Left ventricle myocardium inferior (tissue), 1 donor: ENCODE results near the gene FAF1. TPM values are rescaled to one million over a fixed set of nuclear protein-coding genes. Genes with fewer than 3 reads are reported as not detected.
"Not testable (repeated sequence)": the region's sequence is repeated elsewhere in the genome, so short reads cannot be mapped to it uniquely, and the experiment has no call there.

Source experiments
- DNase-seq: peaks from one replicate; pipeline ENCODE4 v3.0.0-alpha.2; 2020
- H3K27ac ChIP-seq: fragments of 200-600 bp; replicated peaks from 2 replicates; pipeline ENCODE4 v1.8.0; 2021
- H3K27me3 ChIP-seq: fragments of 200-600 bp; 2 replicates; pipeline ENCODE4 v1.8.0; 2021; ENCODE audit warnings: low read depth
- H3K36me3 ChIP-seq: fragments of 200-600 bp; 2 replicates; pipeline ENCODE4 v1.8.0; 2021
- H3K4me1 ChIP-seq: fragments of 200-600 bp; 2 replicates; pipeline ENCODE4 v1.8.0; 2021
- H3K4me3 ChIP-seq: fragments of 200-600 bp; 2 replicates; pipeline ENCODE4 v1.8.0; 2021; ENCODE audit warnings: mild to moderate bottlenecking, moderate library complexity
- H3K9me3 ChIP-seq: fragments of 200-600 bp; replicated peaks from 2 replicates; pipeline ENCODE4 v1.8.0; 2021
- intact Hi-C: fragments of 100-400 bp; cut with micrococcal nuclease; formaldehyde crosslinking; loops from one replicate; pipeline ENCODE4 v1.11.0; 2022
- total RNA-seq: library from RNA; stranded (reverse); fragmentation: NEBNext Ultra II Directional; extraction: Animal tissue kit (Norgen Biotek cat#: 25700); gene quantifications from one replicate; pipeline ENCODE4 v1.2.1, GENCODE V29; 2021
- TF ChIP-seq, protein P1 (sequence below): fragments of 200-600 bp; IDR thresholded peaks from 2 replicates; pipeline ENCODE4 v1.8.0; 2021; ENCODE audit warnings: antibody characterized with exemption, mild to moderate bottlenecking, borderline replicate concordance
- donor health status: DM: no; HTN: yes; CAD: no; lungs with severe emphysema.

FAF1 gene
- total RNA-seq, 1 donor from 2014 or later: 80.0 TPM

DNA sequence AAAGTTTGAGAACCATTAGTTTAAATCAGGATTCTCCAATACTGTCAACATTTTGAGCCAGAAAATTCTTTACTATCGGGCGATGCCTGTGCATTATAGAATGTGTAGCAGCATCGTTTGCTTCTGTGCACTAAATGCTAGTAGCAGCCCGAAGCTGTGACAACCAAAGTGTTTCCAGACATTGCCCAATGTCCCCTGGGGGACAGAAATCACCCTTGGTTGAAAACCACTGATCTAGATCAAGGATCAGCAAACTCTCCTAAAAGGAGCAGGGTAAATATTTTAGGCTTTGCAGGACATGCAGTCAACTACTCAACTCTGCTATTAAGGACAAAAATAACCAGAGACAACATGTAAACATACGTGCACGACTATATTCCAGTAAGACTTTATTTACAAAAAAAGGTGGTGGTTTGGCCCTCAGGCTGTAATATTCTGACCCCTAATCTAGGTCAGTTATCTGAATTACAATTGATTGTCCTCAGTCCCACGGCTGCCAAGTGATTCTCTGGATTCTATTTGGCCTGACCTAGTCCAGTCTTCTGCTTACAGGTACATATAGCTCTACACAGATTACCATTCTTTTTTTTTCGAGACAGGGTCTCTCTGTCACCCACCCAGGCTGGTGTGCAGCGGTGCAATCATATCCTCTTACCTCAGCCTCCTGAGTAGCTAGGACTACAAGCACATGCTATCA is 10.6 kb downstream of the FAF1 start:
- no peaks in the 10 kb centered on the region for H3K27me3 ChIP-seq
- intact Hi-C loops: no loop called here
- DNase-seq: no peak
- no peak overlapping the region for H3K27ac ChIP-seq
- no peak overlapping the region for H3K4me3 ChIP-seq
- H3K9me3 ChIP-seq: no peaks in the 10 kb centered on the region
- peaks cover 43% of the 10 kb centered on the region for H3K4me1 ChIP-seq
- no peaks in the 10 kb centered on the region for H3K36me3 ChIP-seq
- TF ChIP-seq, protein P1, sequence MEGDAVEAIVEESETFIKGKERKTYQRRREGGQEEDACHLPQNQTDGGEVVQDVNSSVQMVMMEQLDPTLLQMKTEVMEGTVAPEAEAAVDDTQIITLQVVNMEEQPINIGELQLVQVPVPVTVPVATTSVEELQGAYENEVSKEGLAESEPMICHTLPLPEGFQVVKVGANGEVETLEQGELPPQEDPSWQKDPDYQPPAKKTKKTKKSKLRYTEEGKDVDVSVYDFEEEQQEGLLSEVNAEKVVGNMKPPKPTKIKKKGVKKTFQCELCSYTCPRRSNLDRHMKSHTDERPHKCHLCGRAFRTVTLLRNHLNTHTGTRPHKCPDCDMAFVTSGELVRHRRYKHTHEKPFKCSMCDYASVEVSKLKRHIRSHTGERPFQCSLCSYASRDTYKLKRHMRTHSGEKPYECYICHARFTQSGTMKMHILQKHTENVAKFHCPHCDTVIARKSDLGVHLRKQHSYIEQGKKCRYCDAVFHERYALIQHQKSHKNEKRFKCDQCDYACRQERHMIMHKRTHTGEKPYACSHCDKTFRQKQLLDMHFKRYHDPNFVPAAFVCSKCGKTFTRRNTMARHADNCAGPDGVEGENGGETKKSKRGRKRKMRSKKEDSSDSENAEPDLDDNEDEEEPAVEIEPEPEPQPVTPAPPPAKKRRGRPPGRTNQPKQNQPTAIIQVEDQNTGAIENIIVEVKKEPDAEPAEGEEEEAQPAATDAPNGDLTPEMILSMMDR: no peak

DNA sequence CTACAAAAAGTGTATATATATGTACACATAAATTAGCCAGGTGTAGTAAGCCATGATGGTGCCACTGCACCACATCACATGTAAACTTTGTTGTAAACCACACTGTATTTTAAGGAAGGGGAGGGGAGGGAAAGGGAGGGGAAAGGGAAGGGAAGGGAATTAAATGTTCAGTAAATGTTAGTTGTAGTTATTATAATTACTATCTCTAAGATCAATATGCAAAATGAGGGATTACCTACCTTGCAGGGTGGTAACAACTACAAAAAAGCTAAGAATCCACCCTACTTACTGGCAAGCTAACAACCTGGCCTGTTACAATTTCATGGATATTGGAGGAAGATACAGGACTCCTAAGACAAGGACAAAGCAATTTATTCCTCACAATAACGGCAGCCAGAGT is 17.7 kb downstream of the FAF1 start:
- H3K4me3 ChIP-seq: no peak overlapping the region
- H3K9me3 ChIP-seq: no peaks in the 10 kb centered on the region
- no peak for DNase-seq
- intact Hi-C loops: no loop called here
- peaks cover 24% of the 10 kb centered on the region for H3K4me1 ChIP-seq
- H3K36me3 ChIP-seq: no peaks in the 10 kb centered on the region
- H3K27ac ChIP-seq: no peak overlapping the region
- TF ChIP-seq, protein P1: no peak
- no peaks in the 10 kb centered on the region for H3K27me3 ChIP-seq

DNA sequence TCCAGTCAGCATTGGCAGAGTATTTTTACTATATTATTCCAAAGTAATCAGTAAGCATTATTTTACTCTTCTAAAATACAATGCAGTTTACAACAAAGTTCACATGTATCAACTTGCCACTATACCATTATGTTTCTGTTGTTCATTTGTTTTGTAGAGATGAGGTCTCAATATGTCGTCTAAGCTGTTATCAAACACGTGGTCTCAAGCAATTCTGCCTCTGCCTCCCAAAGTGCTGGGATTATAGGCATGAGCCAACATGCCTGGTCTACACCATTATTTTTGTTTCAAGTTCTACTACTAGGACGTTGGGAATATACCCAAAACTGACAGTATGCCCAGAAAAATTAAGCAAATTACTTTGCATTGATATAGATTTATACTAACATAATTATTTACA is 19.8 kb downstream of the FAF1 start:
- no peak for DNase-seq
- Histone ChIP-seq H3K27ac (no peak overlapping the region), H3K4me1 (peaks cover 22% of the 10 kb centered on the region), H3K4me3 (no peak overlapping the region), H3K36me3 (no peaks in the 10 kb centered on the region), H3K9me3 (no peaks in the 10 kb centered on the region), H3K27me3 (no peaks in the 10 kb centered on the region)
- TF ChIP-seq, protein P1: no peak
- intact Hi-C loops: no loop called here

DNA sequence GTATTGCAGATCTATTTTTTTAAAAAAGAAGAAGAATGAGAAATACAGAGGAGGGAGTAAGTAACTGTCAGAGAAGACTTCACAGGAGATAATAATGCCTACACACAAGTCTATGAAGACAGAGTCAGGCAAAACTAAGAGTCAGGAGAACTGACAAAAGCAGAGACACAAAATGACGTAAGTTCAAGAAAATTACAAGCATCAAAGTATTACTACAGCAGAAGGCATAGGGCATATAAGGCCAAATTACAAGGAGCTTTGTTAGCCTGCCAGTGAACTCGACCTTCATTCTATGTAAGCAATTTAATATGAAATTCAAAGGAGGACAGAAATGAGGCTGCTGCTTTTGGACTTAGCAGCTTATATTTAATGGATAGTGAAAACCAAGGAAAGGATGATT is 23.7 kb downstream of the FAF1 start:
- no peak for DNase-seq
- intact Hi-C loops: loop anchor here (10.0 kb wide), 1 partner anchor 108 kb away; no protein-coding TSS in a partner anchor
- Histone ChIP-seq H3K36me3 (no peaks in the 10 kb centered on the region), H3K9me3 (no peaks in the 10 kb centered on the region), H3K4me1 (peaks cover 14% of the 10 kb centered on the region), H3K4me3 (no peak overlapping the region), H3K27ac (no peak overlapping the region), H3K27me3 (no peaks in the 10 kb centered on the region)
- TF ChIP-seq, protein P1: no peak

DNA sequence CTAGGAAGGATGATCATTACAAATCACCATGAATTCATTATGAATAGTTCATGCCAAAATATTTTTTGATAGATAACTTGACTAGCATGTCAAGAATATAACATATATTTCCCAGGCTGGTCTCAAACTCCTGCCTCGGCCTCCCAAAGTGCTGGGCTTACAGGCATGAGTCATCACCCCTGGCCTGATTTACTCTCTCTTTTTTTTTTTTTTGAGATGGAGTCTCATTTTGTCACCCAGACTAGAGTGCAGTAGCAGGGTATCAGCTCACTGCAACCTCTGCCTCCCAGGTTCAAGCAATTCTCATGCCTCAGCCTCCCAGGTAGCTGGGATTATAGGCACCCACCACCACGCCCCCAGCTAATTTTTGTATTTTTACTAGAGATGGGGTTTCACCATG is 24.8 kb downstream of the FAF1 start:
- H3K9me3 ChIP-seq, H3K27me3 ChIP-seq, H3K27ac ChIP-seq, H3K36me3 ChIP-seq, DNase-seq, H3K4me3 ChIP-seq: not testable (repeated sequence)
- intact Hi-C loops: loop anchor here (10.0 kb wide), 1 partner anchor 110 kb away; no protein-coding TSS in a partner anchor
- peaks cover 15% of the 10 kb centered on the region for H3K4me1 ChIP-seq

DNA sequence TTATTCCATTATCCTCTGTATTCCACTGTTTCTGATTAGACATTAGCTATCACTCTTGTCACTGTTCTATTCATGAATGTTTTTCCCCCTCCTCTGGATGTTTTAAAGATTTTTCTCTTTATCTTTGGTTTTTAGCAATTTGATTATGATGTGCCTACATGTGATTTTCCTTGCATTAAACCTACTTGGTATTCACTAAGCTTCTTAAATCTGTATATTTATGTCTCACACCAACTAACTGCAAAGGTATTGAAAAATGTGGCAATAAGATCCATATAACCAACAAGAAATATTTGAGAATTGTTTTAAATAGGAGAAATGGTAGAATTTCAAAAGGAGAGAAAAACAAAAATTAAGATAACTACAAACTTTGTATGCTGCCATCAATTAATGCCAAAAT is 25.2 kb downstream of the FAF1 start:
- Histone ChIP-seq H3K27me3 (no peaks in the 10 kb centered on the region), H3K9me3 (peaks cover 4% of the 10 kb centered on the region), H3K4me1 (peaks cover 19% of the 10 kb centered on the region), H3K36me3 (no peaks in the 10 kb centered on the region), H3K27ac (no peak overlapping the region), H3K4me3 (no peak overlapping the region)
- TF ChIP-seq, protein P1: no peak
- no peak for DNase-seq
- intact Hi-C loops: loop anchor here (10.0 kb wide), 1 partner anchor 110 kb away; no protein-coding TSS in a partner anchor

DNA sequence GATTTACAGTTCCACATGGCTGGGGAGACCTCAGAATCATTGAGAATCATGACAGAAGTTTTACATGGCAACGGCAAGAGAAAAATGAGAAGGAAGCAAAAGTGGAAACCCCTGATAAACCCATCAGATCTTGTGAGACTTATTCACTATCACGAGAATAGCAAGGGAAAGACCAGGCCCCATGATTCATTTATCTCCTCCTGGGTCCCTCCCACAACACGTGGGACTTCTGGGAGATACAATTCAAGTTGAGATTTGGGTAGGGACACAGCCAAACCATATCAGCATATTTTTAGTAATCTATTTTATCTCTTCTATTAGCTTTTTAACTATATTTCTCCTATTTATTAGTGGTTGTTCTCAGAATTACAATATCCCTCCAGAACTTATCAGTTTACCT is 26.3 kb downstream of the FAF1 start:
- peaks cover 24% of the 10 kb centered on the region for H3K4me1 ChIP-seq
- not testable (repeated sequence) for H3K27me3 ChIP-seq, H3K27ac ChIP-seq, H3K9me3 ChIP-seq, H3K36me3 ChIP-seq, DNase-seq, H3K4me3 ChIP-seq
- intact Hi-C loops: loop anchor here (10.0 kb wide), 1 partner anchor 111 kb away; no protein-coding TSS in a partner anchor

DNA sequence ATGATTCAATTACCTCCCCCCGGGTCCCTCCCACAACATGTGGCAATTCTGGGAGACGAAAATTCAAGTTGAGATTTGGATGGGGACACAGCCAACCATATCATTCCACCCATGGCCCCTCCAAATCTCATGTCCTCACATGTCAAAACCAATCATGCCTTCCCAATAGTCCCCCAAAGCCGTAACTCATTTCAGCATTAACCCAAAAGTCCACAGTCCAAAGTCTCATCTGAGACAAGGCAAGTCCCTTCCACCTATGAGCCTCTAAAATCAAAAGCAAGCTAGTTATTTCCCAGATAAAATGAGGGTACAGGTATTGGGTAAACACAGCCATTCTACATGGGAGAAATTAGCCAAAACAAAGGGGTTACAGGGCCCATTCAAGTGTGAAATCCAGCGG is 28.0 kb downstream of the FAF1 start:
- intact Hi-C loops: loop anchor here (10.0 kb wide), 1 partner anchor 113 kb away; no protein-coding TSS in a partner anchor
- H3K9me3 ChIP-seq, H3K27me3 ChIP-seq, H3K36me3 ChIP-seq, DNase-seq, H3K4me3 ChIP-seq, H3K27ac ChIP-seq: not testable (repeated sequence)
- peaks cover 24% of the 10 kb centered on the region for H3K4me1 ChIP-seq
